CD14-positive monocyte (primary cell): ENCODE results near the gene SLC22A23. TPM values are rescaled to one million over a fixed set of nuclear protein-coding genes. Genes with fewer than 3 reads are reported as not detected.

Source experiments
- DNase-seq, 3 donors: peaks; one replicate each; pipeline ENCODE4 v3.0.0-alpha.2; 2011 to 2022
- H2AFZ ChIP-seq: 2 replicates; pipeline ENCODE4 v1.6.0; 2012; ENCODE audit warnings: mild to moderate bottlenecking, low read depth, low read length, inconsistent platforms; ENCODE audit not compliant: insufficient read depth, poor library complexity, severe bottlenecking
- H3K27ac ChIP-seq, 2 donors: 1 replicate in 1 of 2; 2 replicates in 1 of 2; pipeline ENCODE4 v1.5.1; 2012 to 2013; ENCODE audit warnings: low read length in 2 of 2, control low read depth in 1 of 2, inconsistent platforms in 1 of 2, low read depth in 1 of 2, mild to moderate bottlenecking in 1 of 2
- H3K27me3 ChIP-seq, 2 donors: one replicate each; pipeline versions ENCODE4 v1.6.0 to v1.6.1; 2011 to 2013; ENCODE audit warnings: low read length in 2 of 2; ENCODE audit not compliant: control insufficient read depth in 2 of 2, insufficient read depth in 2 of 2
- H3K36me3 ChIP-seq, 2 donors: replicated peaks in 1 of 2; 1 replicate in 1 of 2; 2 replicates in 1 of 2; pipeline versions ENCODE4 v1.5.1 to v1.6.1; 2012 to 2013; ENCODE audit warnings: low read length in 2 of 2, control low read depth in 1 of 2, inconsistent platforms in 1 of 2, mild to moderate bottlenecking in 1 of 2; ENCODE audit not compliant: insufficient read depth in 2 of 2, control insufficient read depth in 1 of 2
- H3K4me1 ChIP-seq, 2 donors: 1 replicate in 1 of 2; 2 replicates in 1 of 2; pipeline versions ENCODE4 v1.5.1 to v1.6.1; 2012 to 2013; ENCODE audit warnings: low read length in 2 of 2, control low read depth in 1 of 2, inconsistent platforms in 1 of 2, mild to moderate bottlenecking in 1 of 2, moderate library complexity in 1 of 2; ENCODE audit not compliant: insufficient read depth in 2 of 2, control insufficient read depth in 1 of 2
- H3K4me2 ChIP-seq: replicated peaks from 2 replicates; pipeline ENCODE3; 2012; ENCODE audit warnings: low read length, moderate library complexity, mild to moderate bottlenecking; ENCODE audit not compliant: poor library complexity, severe bottlenecking; ENCODE audit errors: extremely low read depth
- H3K4me3 ChIP-seq, 3 experiments: fragments of 200-600 bp in 1 of 3; sonication (generic) in 1 of 3; replicated peaks in 1 of 3; 1 replicate in 2 of 3; 2 replicates in 1 of 3; pipeline ENCODE4 v1.5.1; 2011 to 2013; ENCODE audit warnings: low read length in 3 of 3, mild to moderate bottlenecking in 3 of 3, control low read depth in 2 of 3, low read depth in 2 of 3, inconsistent platforms in 1 of 3, moderate library complexity in 1 of 3
- H3K79me2 ChIP-seq: 2 replicates; pipeline ENCODE4 v1.6.0; 2012; ENCODE audit warnings: mild to moderate bottlenecking, control low read depth, inconsistent platforms, low read length, moderate library complexity; ENCODE audit not compliant: insufficient read depth
- H3K9ac ChIP-seq: 2 replicates; pipeline ENCODE4 v1.6.0; 2017; ENCODE audit warnings: low read length, mild to moderate bottlenecking; ENCODE audit not compliant: insufficient read depth, poor library complexity, severe bottlenecking
- H3K9me3 ChIP-seq, 2 donors: replicated peaks in 1 of 2; 1 replicate in 1 of 2; 2 replicates in 1 of 2; pipeline versions ENCODE4 v1.5.1 to v1.6.1; 2012 to 2013; ENCODE audit warnings: low read length in 2 of 2, control low read depth in 1 of 2; ENCODE audit not compliant: control insufficient read depth in 1 of 2, insufficient read depth in 1 of 2
- H4K20me1 ChIP-seq: 2 replicates; pipeline ENCODE4 v1.6.0; 2012; ENCODE audit warnings: mild to moderate bottlenecking, low read length, control low read depth, moderate library complexity; ENCODE audit not compliant: insufficient read depth
- H3K27ac Mint-ChIP-seq, 7 donors: one replicate each; pipeline ENCODE4 v1.8.0; 2020; ENCODE audit warnings: mild to moderate bottlenecking in 7 of 7, mixed read lengths in 7 of 7, moderate library complexity in 6 of 7, inconsistent platforms in 2 of 7
- H3K27me3 Mint-ChIP-seq, 3 donors: one replicate each; pipeline ENCODE4 v1.8.0; 2021 to 2022; ENCODE audit warnings: low read depth in 3 of 3, mild to moderate bottlenecking in 3 of 3, mixed read lengths in 3 of 3, moderate library complexity in 3 of 3, inconsistent platforms in 1 of 3
- H3K36me3 Mint-ChIP-seq, 2 donors: one replicate each; pipeline ENCODE4 v1.8.0; 2020; ENCODE audit warnings: mixed read lengths in 2 of 2, inconsistent platforms in 1 of 2, mild to moderate bottlenecking in 1 of 2
- H3K4me1 Mint-ChIP-seq: one replicate; pipeline ENCODE4 v1.8.0; 2020; ENCODE audit warnings: mild to moderate bottlenecking, mixed read lengths
- H3K4me3 Mint-ChIP-seq, 2 donors: one replicate each; pipeline ENCODE4 v1.8.0; 2020; ENCODE audit warnings: mild to moderate bottlenecking in 2 of 2, mixed read lengths in 2 of 2, moderate library complexity in 1 of 2
- H3K9me3 Mint-ChIP-seq, 7 donors: one replicate each; pipeline ENCODE4 v1.8.0; 2020 to 2022; ENCODE audit warnings: mixed read lengths in 7 of 7, mild to moderate bottlenecking in 6 of 7, moderate library complexity in 6 of 7, inconsistent platforms in 2 of 7
- CTCF ChIP-seq: fragments of 200-600 bp; IDR thresholded peaks from one replicate; pipeline ENCODE4 v1.8.0; 2022; ENCODE audit warnings: antibody characterized with exemption, mild to moderate bottlenecking
- WGBS: methylation state at CpG from one replicate; pipeline ENCODE4 v1.1.5; 2013; ENCODE audit warnings: missing lambda C conversion rate; ENCODE audit not compliant: insufficient coverage; 5-methylcytosine and 5-hydroxymethylcytosine counted together
- intact Hi-C, 2 donors: fragments of 100-400 bp; cut with micrococcal nuclease; formaldehyde crosslinking; loops; one replicate each; pipeline versions ENCODE4 v1.15.0 to v1.15.1; 2023
- polyA plus RNA-seq, 3 donors: library from polyadenylated mRNA; depleted of rRNA in 1 of 3; unstranded in 2 of 3; stranded (reverse) in 1 of 3; fragments of 300-500 nt in 2 of 3; fragments of >200 nt in 1 of 3; fragmentation: Illumina TruSeq in 2 of 3; gene quantifications; 1 replicate in 2 of 3; 2 replicates in 1 of 3; pipeline ENCODE4 v1.2.3, GENCODE V29; 2012 to 2021

Gene SLC22A23
- polyA plus RNA-seq, 3 donors: 0.08 TPM; not detected in 2

- H3K27ac ChIP-seq: no peak overlapping the region
- no peak for TF ChIP-seq CTCF
- H3K4me1 ChIP-seq: no peaks in the 10 kb centered on the region
- no peaks in the 10 kb centered on the region for H3K9me3 ChIP-seq
- Mint-ChIP-seq H3K36me3 (peaks cover 51 to 62% of the 10 kb centered on the region in 2 donors), H3K27me3 (peaks cover 0 to 2% (median 0%) of the 10 kb centered on the region in 3 donors), H3K4me3 (no peak overlapping the region), H3K4me1 (no peaks in the 10 kb centered on the region), H3K9me3 (no peaks in the 10 kb centered on the region), H3K27ac (no peak overlapping the region)
- H3K36me3 ChIP-seq: peaks cover 39 to 70% of the 10 kb centered on the region in 2 donors
- no peak for DNase-seq
- H3K4me3 ChIP-seq: no peak overlapping the region
- H3K79me2 ChIP-seq: peaks cover 3% of the 10 kb centered on the region
- 84% methylated on average over 14 of the region's 15 CpGs for WGBS
- H3K4me2 ChIP-seq: no peak overlapping the region
- H4K20me1 ChIP-seq: peaks cover 29% of the 10 kb centered on the region
- no peak overlapping the region for H2AFZ ChIP-seq
- no peaks in the 10 kb centered on the region for H3K27me3 ChIP-seq
- intact Hi-C loops: loop anchor here in 1 of 2 donors (10.0 kb wide), 1 partner anchor 865 kb away; the partner anchor contains the start of gene ECI2
- no peak overlapping the region for H3K9ac ChIP-seq
Observed at GRCh38 chr6:3270258-3270657, 186.6 kb downstream of the SLC22A23 start.

- Histone ChIP-seq H3K4me3 (no peak overlapping the region), H2AFZ (no peak overlapping the region), H3K27me3 (no peaks in the 10 kb centered on the region), H4K20me1 (peaks cover 37% of the 10 kb centered on the region), H3K36me3 (peaks cover 42 to 79% of the 10 kb centered on the region in 2 donors), H3K9me3 (no peaks in the 10 kb centered on the region), H3K4me1 (no peaks in the 10 kb centered on the region), H3K4me2 (no peak overlapping the region), H3K79me2 (peaks cover 5% of the 10 kb centered on the region), H3K27ac (no peak overlapping the region), H3K9ac (no peak overlapping the region)
- no peak overlapping the region for H3K4me3 Mint-ChIP-seq
- intact Hi-C loops: no loop called here
- DNase-seq: no peak
- peaks cover 57 to 71% of the 10 kb centered on the region in 2 donors for H3K36me3 Mint-ChIP-seq
- peak overlapping the region in 1 of 7 donors; percentile 12 for H3K27ac Mint-ChIP-seq
- no peaks in the 10 kb centered on the region for H3K9me3 Mint-ChIP-seq
- TF ChIP-seq CTCF: no peak
- WGBS: 91% methylated on average over 9 of the region's 27 CpGs
- no peaks in the 10 kb centered on the region for H3K4me1 Mint-ChIP-seq
- H3K27me3 Mint-ChIP-seq: peaks cover 0 to 2% (median 0%) of the 10 kb centered on the region in 3 donors
Observed at GRCh38 chr6:3269281-3269975, 187.4 kb downstream of the SLC22A23 start.
